ENCODE measurements around the gene MTCL3.

MTCL3 gene

GRCh38 chr6:127533736-127534135, 14.6 kb upstream of the MTCL3 start:
- Histone ChIP-seq H3F3A (ENCODE audit: control insufficient read depth, insufficient read depth) (no peaks in the 10 kb centered on the region), H3K36me3 (ENCODE audit: control insufficient read depth, low read length) (no peaks in the 10 kb centered on the region), H3K79me2 (ENCODE audit: control insufficient read depth, low read length) (no peaks in the 10 kb centered on the region), H3K4me1 (ENCODE audit: control insufficient read depth, low read length) (no peaks in the 10 kb centered on the region), H3K4me3 (ENCODE audit: low read length) (no peak overlapping the region), H4K20me1 (ENCODE audit: control insufficient read depth, insufficient read depth, low read depth, low read length) (no peaks in the 10 kb centered on the region), H3K9me2 (replicated peaks; ENCODE audit: control insufficient read depth, low read length) (no peaks in the 10 kb centered on the region), H3K27ac (ENCODE audit: low read depth, low read length) (no peak overlapping the region), H3K27me3 (ENCODE audit: control insufficient read depth, low read length) (peaks cover 4% of the 10 kb centered on the region), H3K4me2 (ENCODE audit: low read length) (no peak overlapping the region), H3K9me3 (ENCODE audit: control insufficient read depth, insufficient read depth, low read length) (no peaks in the 10 kb centered on the region)
- TF ChIP-seq, protein P1, sequence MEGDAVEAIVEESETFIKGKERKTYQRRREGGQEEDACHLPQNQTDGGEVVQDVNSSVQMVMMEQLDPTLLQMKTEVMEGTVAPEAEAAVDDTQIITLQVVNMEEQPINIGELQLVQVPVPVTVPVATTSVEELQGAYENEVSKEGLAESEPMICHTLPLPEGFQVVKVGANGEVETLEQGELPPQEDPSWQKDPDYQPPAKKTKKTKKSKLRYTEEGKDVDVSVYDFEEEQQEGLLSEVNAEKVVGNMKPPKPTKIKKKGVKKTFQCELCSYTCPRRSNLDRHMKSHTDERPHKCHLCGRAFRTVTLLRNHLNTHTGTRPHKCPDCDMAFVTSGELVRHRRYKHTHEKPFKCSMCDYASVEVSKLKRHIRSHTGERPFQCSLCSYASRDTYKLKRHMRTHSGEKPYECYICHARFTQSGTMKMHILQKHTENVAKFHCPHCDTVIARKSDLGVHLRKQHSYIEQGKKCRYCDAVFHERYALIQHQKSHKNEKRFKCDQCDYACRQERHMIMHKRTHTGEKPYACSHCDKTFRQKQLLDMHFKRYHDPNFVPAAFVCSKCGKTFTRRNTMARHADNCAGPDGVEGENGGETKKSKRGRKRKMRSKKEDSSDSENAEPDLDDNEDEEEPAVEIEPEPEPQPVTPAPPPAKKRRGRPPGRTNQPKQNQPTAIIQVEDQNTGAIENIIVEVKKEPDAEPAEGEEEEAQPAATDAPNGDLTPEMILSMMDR (IDR thresholded peaks at IDR 0.05; ENCODE audit: low read depth, low read length, poor library complexity, severe bottlenecking): no peak
- no peak for TF ChIP-seq EZH2phosphoT487 (IDR thresholded peaks at IDR 0.05; ENCODE audit: borderline replicate concordance, low read length)

- H3F3A ChIP-seq (ENCODE audit: control insufficient read depth, insufficient read depth): no peaks in the 10 kb centered on the region
- H3K4me1 ChIP-seq (ENCODE audit: control insufficient read depth, low read length): no peaks in the 10 kb centered on the region
- H3K4me3 ChIP-seq (ENCODE audit: low read length): no peak overlapping the region
- H3K27me3 ChIP-seq (ENCODE audit: control insufficient read depth, low read length): peaks cover 4% of the 10 kb centered on the region
- no peaks in the 10 kb centered on the region for H4K20me1 ChIP-seq (ENCODE audit: control insufficient read depth, insufficient read depth, low read depth, low read length)
- H3K9me3 ChIP-seq (ENCODE audit: control insufficient read depth, insufficient read depth, low read length): no peaks in the 10 kb centered on the region
- no peaks in the 10 kb centered on the region for H3K79me2 ChIP-seq (ENCODE audit: control insufficient read depth, low read length)
- no peak overlapping the region for H3K4me2 ChIP-seq (ENCODE audit: low read length)
- H3K36me3 ChIP-seq (ENCODE audit: control insufficient read depth, low read length): no peaks in the 10 kb centered on the region
- no peaks in the 10 kb centered on the region for H3K9me2 ChIP-seq (replicated peaks; ENCODE audit: control insufficient read depth, low read length)
- no peak overlapping the region for H3K27ac ChIP-seq (ENCODE audit: low read depth, low read length)
- TF ChIP-seq, protein P1 (IDR thresholded peaks at IDR 0.05; ENCODE audit: low read depth, low read length, poor library complexity, severe bottlenecking): no peak
- no peak for TF ChIP-seq EZH2phosphoT487 (IDR thresholded peaks at IDR 0.05; ENCODE audit: borderline replicate concordance, low read length)
Measured at GRCh38 chr6:127533011-127533410, 13.9 kb upstream of the MTCL3 start.

DNA sequence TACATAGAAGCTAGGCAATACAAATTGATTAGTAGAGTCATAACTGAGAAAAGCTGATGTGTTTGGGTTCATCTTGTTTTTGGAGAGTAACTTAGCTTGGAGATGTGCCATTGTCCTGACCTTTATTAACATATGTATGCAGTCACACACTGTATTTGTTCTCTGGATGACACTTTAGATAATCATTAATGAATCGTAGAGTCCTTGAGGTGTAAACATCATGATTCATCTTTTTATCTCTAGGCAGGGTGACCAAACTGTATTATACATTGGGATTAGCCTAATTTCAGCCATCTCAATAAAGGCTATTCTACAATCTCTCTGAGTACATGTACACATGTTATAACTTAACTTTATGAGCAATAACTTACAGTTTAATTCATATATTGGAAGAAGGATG, 3.6 kb upstream of the MTCL3 start:
- Histone ChIP-seq H3K4me1 (ENCODE audit: control insufficient read depth, low read length) (no peaks in the 10 kb centered on the region), H3K9me3 (ENCODE audit: control insufficient read depth, insufficient read depth, low read length) (no peaks in the 10 kb centered on the region), H3K27ac (ENCODE audit: low read depth, low read length) (no peak overlapping the region), H3K4me3 (ENCODE audit: low read length) (no peak overlapping the region), H3K4me2 (ENCODE audit: low read length) (no peak overlapping the region), H4K20me1 (ENCODE audit: control insufficient read depth, insufficient read depth, low read depth, low read length) (no peaks in the 10 kb centered on the region), H3K79me2 (ENCODE audit: control insufficient read depth, low read length) (no peaks in the 10 kb centered on the region), H3F3A (ENCODE audit: control insufficient read depth, insufficient read depth) (no peaks in the 10 kb centered on the region), H3K36me3 (ENCODE audit: control insufficient read depth, low read length) (no peaks in the 10 kb centered on the region), H3K9me2 (replicated peaks; ENCODE audit: control insufficient read depth, low read length) (no peaks in the 10 kb centered on the region), H3K27me3 (ENCODE audit: control insufficient read depth, low read length) (no peaks in the 10 kb centered on the region)
- TF ChIP-seq, protein P1 (IDR thresholded peaks at IDR 0.05; ENCODE audit: low read depth, low read length, poor library complexity, severe bottlenecking): no peak
- TF ChIP-seq EZH2phosphoT487 (IDR thresholded peaks at IDR 0.05; ENCODE audit: borderline replicate concordance, low read length): no peak

Measured in DOHH2 (cell line).